ENCODE measurements around the gene CAB39L.

GRCh38 chr13:49346460-49346859 lies 97.4 kb downstream of the CAB39L start:
- TF ChIP-seq RFX5 (IDR thresholded peaks at IDR 0.05; ENCODE audit: low read depth, low read length) (no peak), CTCF (conservative IDR thresholded peaks at IDR 0.05; ENCODE audit: low read depth, low read length) (no peak), POLR2A (IDR thresholded peaks at IDR 0.05; ENCODE audit: low read depth, low read length) (no peak), USF2 (IDR thresholded peaks at IDR 0.05; ENCODE audit: low read depth, low read length) (no peak), MXI1 (IDR thresholded peaks at IDR 0.05; ENCODE audit: borderline replicate concordance, low read depth, low read length) (no peak), RCOR1 (IDR thresholded peaks at IDR 0.05; ENCODE audit: insufficient replicate concordance, low read length) (no peak), SMC3 (IDR thresholded peaks at IDR 0.05; ENCODE audit: low read depth, low read length) (no peak), CEBPB (IDR thresholded peaks at IDR 0.05; ENCODE audit: low read depth, low read length) (no peak), ELK1 (IDR thresholded peaks at IDR 0.05; ENCODE audit: borderline replicate concordance, low read depth, low read length) (no peak)
